Activated naive CD4-positive, alpha-beta T cell treated with anti-CD3 and anti-CD28 coated beads, Interleukin-2, amount 50 U/mL, for 72 hours (primary cell): ENCODE measurements around the gene MUC12. TPM values are rescaled to one million over a fixed set of nuclear protein-coding genes. Genes with fewer than 3 reads are reported as not detected.

Source experiments
- ATAC-seq, 2 donors: fragments of 150-1000 bp; cut with Tn5 transposase; 2 replicates each; pipeline ENCODE4 v1.10.0; 2021; ENCODE audit warnings: mild to moderate bottlenecking in 2 of 2, moderate library complexity in 2 of 2
- DNase-seq, 2 donors: peaks; one replicate each; pipeline ENCODE4 v3.0.0; 2021 to 2022; ENCODE audit warnings: low spot score in 2 of 2
- H3K27ac Mint-ChIP-seq, 2 donors: one replicate each; pipeline ENCODE4 v1.8.0; 2022; ENCODE audit warnings: mild to moderate bottlenecking in 2 of 2, mixed read lengths in 2 of 2
- H3K36me3 Mint-ChIP-seq, 2 donors: one replicate each; pipeline ENCODE4 v1.8.0; 2022; ENCODE audit warnings: mixed read lengths in 2 of 2
- H3K9me3 Mint-ChIP-seq, 2 donors: one replicate each; pipeline ENCODE4 v1.8.0; 2022; ENCODE audit warnings: mixed read lengths in 2 of 2
- total RNA-seq, 2 donors: library from RNA; stranded (reverse); gene quantifications; one replicate each; pipeline ENCODE4 v1.2.3, GENCODE V29; 2022

MUC12 gene
- total RNA-seq, 2 donors from 2014 or later, result 0.34 to 0.41 TPM

GRCh38 chr7:101066833-101067177, 97.4 kb downstream of the MUC12 start:
- Mint-ChIP-seq H3K9me3 (no peaks in the 10 kb centered on the region), H3K27ac (no peak overlapping the region), H3K36me3 (no peaks in the 10 kb centered on the region)
- no peak for ATAC-seq
- no peak for DNase-seq

- no peak overlapping the region for H3K27ac Mint-ChIP-seq
- DNase-seq (no peak), ATAC-seq (no peak)
- H3K36me3 Mint-ChIP-seq, result no peaks in the 10 kb centered on the region
- no peaks in the 10 kb centered on the region for H3K9me3 Mint-ChIP-seq
Measured at GRCh38 chr7:101068401-101068800, 99.0 kb downstream of the MUC12 start.

Other genes with a start within 250 kb of the MUC12 start
- not detected for gene EPO, start 249.1 kb upstream of the MUC12 start, total RNA-seq
- gene ZAN, start 236.0 kb upstream of the MUC12 start, total RNA-seq, result not detected
- 10 to 100 TPM in 1 of 2 donors, 1 to 10 TPM in 1; 3.7 to 11.1 TPM for gene EPHB4, start 142.0 kb upstream of the MUC12 start, total RNA-seq
- 10 to 100 TPM; 16.7 to 27.7 TPM for gene SLC12A9, start 116.9 kb upstream of the MUC12 start, total RNA-seq
- 10 to 100 TPM; 34.4 to 39.2 TPM for gene TRIP6, start 102.2 kb upstream of the MUC12 start, total RNA-seq
- 100 to 1,000 TPM; 205 to 242 TPM for gene SRRT, start 94.5 kb upstream of the MUC12 start, total RNA-seq
- gene UFSP1, start 79.8 kb upstream of the MUC12 start, total RNA-seq, result 1 to 10 TPM in 1 of 2 donors, under 1 TPM in 1; 0.77 to 2.4 TPM
- under 1 TPM in 1 of 2 donors, not detected in 1; 0.12 TPM for gene ACHE, start 73.7 kb upstream of the MUC12 start, total RNA-seq
- under 1 TPM in 1 of 2 donors, not detected in 1; 0.31 TPM for gene MUC3A, start 20.0 kb upstream of the MUC12 start, total RNA-seq
- gene MUC17, start 50.5 kb downstream of the MUC12 start, total RNA-seq, result not detected
- gene TRIM56, start 115.9 kb downstream of the MUC12 start, total RNA-seq, result 10 to 100 TPM; 49.7 to 64.2 TPM
- under 1 TPM; 0.18 to 0.27 TPM for gene SERPINE1, start 157.5 kb downstream of the MUC12 start, total RNA-seq
- gene AP1S1, start 184.9 kb downstream of the MUC12 start, total RNA-seq, result 10 to 100 TPM; 26.3 to 48.2 TPM
- gene VGF, start 196.0 kb downstream of the MUC12 start, total RNA-seq, result not detected
- gene NAT16, start 210.7 kb downstream of the MUC12 start, total RNA-seq, result not detected
- gene MOGAT3, start 231.5 kb downstream of the MUC12 start, total RNA-seq, result not detected
- 10 to 100 TPM; 44.7 to 53.5 TPM for gene PLOD3, start 248.0 kb downstream of the MUC12 start, total RNA-seq
- 10 to 100 TPM; 49.9 to 50.3 TPM for gene ZNHIT1, start 248.6 kb downstream of the MUC12 start, total RNA-seq